ENCODE data around the gene ACSL1. TPM values are rescaled to one million over a fixed set of nuclear protein-coding genes. Genes with fewer than 3 reads are reported as not detected.
A peak's percentile ranks its signal among the peaks of the same experiment; 100 is the strongest.

The ACSL1 gene
- total RNA-seq, 1 experiment from 2014 or later, result 12.5 TPM

DNA sequence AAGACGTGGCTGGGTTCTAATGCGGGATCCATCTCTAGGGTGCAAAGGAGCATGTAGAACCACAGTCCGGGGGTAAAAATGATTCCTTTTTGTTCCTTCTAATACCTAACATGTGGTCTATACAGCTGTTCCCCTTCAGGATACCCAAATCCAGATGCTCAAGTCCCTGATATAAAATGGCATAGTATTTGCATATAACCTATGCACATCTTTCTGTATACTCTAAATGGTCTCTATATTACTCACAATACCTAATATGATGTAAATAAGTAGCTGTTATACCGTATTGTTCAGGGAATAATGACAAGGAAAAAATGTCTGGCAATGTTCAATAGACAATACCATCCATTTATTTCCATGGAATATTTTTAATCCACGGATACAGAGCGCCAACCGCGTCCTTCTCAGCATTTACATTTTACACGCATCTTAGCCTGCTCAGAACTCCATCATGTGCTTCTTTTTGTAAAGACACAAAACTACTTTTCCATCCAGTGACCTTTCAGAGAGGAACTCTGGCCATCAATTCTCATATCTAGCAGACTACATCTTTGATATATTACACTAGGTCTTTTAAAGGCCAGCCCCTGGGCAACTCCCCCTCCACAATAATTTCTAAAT is 31.9 kb downstream of the ACSL1 start (continued):
- no peak for TF ChIP-seq ZBTB33 (IDR thresholded peaks at IDR 0.05; ENCODE audit: extremely low read depth, insufficient replicate concordance, low read length)
- no peak for TF ChIP-seq SP1 (IDR thresholded peaks at IDR 0.05; ENCODE audit: low read depth)
- TF ChIP-seq EZH2 (IDR thresholded peaks at IDR 0.05), result no peak
- no peak for TF ChIP-seq EGR1 (IDR thresholded peaks at IDR 0.05; ENCODE audit: low read depth)

DNA sequence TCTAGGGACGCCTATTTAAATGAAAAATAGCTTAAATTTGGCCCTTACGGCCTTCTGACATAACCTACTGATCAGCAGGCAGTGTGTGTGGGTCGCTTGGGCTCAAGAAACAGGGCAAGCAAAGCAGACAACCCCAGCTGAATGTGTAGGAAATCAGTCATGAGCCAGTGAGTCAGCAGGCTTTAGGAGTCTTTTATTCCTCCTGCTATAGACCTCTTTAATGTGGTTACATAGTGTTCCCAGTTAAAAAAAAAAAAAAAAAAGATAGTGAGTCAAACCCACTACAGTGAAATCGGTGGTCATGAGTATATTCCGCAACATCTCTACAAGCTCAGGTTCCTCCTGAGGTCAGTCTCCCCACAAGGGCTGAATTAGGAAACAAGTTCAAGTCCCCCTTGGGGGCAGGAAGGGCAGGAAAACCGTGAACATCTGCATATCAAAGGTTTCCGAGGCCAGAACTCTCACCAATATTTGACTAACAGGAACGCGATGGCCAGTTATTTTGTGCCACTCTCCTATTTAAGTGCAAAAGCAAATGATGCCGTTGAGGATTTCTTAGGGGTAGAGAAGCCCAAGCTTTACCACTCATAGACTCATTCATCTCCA is 32.7 kb downstream of the ACSL1 start:
- no peaks in the 10 kb centered on the region for H3K79me2 ChIP-seq (ENCODE audit: insufficient read depth, low read length)
- no peaks in the 10 kb centered on the region for H3K9me3 ChIP-seq (ENCODE audit: control insufficient read depth in 1 of 2, insufficient read depth in 1 of 2, low read depth in 1 of 2, low read length in 2 of 2)
- BruUV-seq (replicated peaks), result no TSS peak
- no peaks in the 10 kb centered on the region for H3K36me3 ChIP-seq (ENCODE audit: control insufficient read depth in 1 of 2, insufficient read depth in 2 of 2, low read length in 2 of 2)
- ATAC-seq, result peak; percentile 86
- H2AFZ ChIP-seq (ENCODE audit: low read depth, low read length, poor library complexity, severe bottlenecking), result no peak overlapping the region
- intact Hi-C loops (cut with micrococcal nuclease), result no loop called here
- POLR2A ChIA-PET, result interaction anchor here (1.1 kb wide), 1 partner anchor 22 kb away, joined by 3 read pairs; no protein-coding TSS in a partner anchor
- H3K4me2 ChIP-seq (ENCODE audit: low read length), result peak overlapping the region; percentile 41
- RAD21 ChIA-PET (ENCODE audit: low non-redundant PET in 1 of 2, low total read pairs in 2 of 2, uncharacterized antibody in 2 of 2, unreplicated experiment in 2 of 2), result no interaction called here
- no peak for TF ChIP-seq ZFX (IDR thresholded peaks at IDR 0.05)
- TF ChIP-seq, protein P1, sequence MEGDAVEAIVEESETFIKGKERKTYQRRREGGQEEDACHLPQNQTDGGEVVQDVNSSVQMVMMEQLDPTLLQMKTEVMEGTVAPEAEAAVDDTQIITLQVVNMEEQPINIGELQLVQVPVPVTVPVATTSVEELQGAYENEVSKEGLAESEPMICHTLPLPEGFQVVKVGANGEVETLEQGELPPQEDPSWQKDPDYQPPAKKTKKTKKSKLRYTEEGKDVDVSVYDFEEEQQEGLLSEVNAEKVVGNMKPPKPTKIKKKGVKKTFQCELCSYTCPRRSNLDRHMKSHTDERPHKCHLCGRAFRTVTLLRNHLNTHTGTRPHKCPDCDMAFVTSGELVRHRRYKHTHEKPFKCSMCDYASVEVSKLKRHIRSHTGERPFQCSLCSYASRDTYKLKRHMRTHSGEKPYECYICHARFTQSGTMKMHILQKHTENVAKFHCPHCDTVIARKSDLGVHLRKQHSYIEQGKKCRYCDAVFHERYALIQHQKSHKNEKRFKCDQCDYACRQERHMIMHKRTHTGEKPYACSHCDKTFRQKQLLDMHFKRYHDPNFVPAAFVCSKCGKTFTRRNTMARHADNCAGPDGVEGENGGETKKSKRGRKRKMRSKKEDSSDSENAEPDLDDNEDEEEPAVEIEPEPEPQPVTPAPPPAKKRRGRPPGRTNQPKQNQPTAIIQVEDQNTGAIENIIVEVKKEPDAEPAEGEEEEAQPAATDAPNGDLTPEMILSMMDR (IDR thresholded peaks at IDR 0.05 in 2 of 3, conservative IDR thresholded peaks at IDR 0.05 in 1 of 3; ENCODE audit: borderline replicate concordance in 1 of 3, insufficient read depth in 1 of 3, low read depth in 2 of 3, low read length in 2 of 3), result no peak
- TF ChIP-seq ZNF274 (IDR thresholded peaks at IDR 0.05; ENCODE audit: low read depth, low read length), result no peak
- TF ChIP-seq TCF7L2 (IDR thresholded peaks at IDR 0.05; ENCODE audit: borderline replicate concordance, extremely low read depth, insufficient read depth, insufficient read length), result peak; percentile 51
- no peak for TF ChIP-seq POLR2A (IDR thresholded peaks at IDR 0.05; ENCODE audit: borderline replicate concordance, extremely low read depth, insufficient read depth, insufficient read length)
- TF ChIP-seq CBX3 (IDR thresholded peaks at IDR 0.05; ENCODE audit: low read depth), result no peak
- TF ChIP-seq EZH2phosphoT487 (IDR thresholded peaks at IDR 0.05; ENCODE audit: borderline replicate concordance), result no peak
- TF ChIP-seq ELF1 (IDR thresholded peaks at IDR 0.05; ENCODE audit: borderline replicate concordance, low read depth), result no peak
- TF ChIP-seq CEBPB (IDR thresholded peaks at IDR 0.05; ENCODE audit: low read depth), result peak; percentile 66
- TF ChIP-seq FOSL1 (IDR thresholded peaks at IDR 0.05; ENCODE audit: low read depth), result peak; percentile 52; the same call in 1 of the 2 replicates
- no peak for TF ChIP-seq RAD21 (IDR thresholded peaks at IDR 0.05; ENCODE audit: low read depth)
- peak; percentile 47; the same call in 1 of the 2 replicates for TF ChIP-seq JUND (IDR thresholded peaks at IDR 0.05)
- TF ChIP-seq MAX (IDR thresholded peaks at IDR 0.05), result no peak
- H3K27ac ChIP-seq (ENCODE audit: low read depth, low read length), result no peak overlapping the region
- no peak overlapping the region for H3K4me3 ChIP-seq (replicated peaks in 1 of 2; ENCODE audit: low read depth in 1 of 2, low read length in 2 of 2)
- H3K27me3 ChIP-seq (ENCODE audit: insufficient read depth, low read length), result no peaks in the 10 kb centered on the region
- DNase-seq (ENCODE audit: low read depth, low spot score), result peak; percentile 63
- CTCF ChIA-PET, result no interaction called here
- H3K4me1 ChIP-seq (ENCODE audit: control insufficient read depth in 1 of 2, insufficient read depth in 2 of 2, low read length in 2 of 2), result peaks cover 5 to 13% of the 10 kb centered on the region in 2 experiments; a peak in 3 of 4 replicates
- H4K20me1 ChIP-seq (ENCODE audit: insufficient read depth), result no peaks in the 10 kb centered on the region
- no peak overlapping the region for H3K9ac ChIP-seq (ENCODE audit: low read length)
- no peaks in the 10 kb centered on the region for H3K9me2 ChIP-seq (ENCODE audit: insufficient read depth)
